ENCODE data around the gene MAGI2.

DNA sequence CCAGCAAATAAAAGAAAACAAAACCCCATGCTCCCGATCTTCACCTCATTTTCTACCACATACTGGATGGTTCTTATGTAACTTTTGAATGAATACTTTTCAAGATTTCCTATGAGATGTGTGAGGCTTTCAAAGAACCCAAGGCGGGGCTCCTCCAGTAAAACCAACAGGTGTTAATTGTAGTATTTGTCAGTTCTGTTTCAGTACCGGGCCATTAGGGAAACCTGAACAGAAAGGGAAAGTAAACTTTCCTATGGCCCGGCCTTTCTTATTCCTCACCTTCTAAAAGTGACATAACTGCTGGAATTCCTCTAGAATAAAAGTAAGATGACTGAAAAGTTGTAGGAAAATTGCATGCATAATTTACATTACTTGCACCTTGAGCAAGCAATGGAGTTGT is 672.9 kb downstream of the MAGI2 start:
- TF ChIP-seq, protein P1, sequence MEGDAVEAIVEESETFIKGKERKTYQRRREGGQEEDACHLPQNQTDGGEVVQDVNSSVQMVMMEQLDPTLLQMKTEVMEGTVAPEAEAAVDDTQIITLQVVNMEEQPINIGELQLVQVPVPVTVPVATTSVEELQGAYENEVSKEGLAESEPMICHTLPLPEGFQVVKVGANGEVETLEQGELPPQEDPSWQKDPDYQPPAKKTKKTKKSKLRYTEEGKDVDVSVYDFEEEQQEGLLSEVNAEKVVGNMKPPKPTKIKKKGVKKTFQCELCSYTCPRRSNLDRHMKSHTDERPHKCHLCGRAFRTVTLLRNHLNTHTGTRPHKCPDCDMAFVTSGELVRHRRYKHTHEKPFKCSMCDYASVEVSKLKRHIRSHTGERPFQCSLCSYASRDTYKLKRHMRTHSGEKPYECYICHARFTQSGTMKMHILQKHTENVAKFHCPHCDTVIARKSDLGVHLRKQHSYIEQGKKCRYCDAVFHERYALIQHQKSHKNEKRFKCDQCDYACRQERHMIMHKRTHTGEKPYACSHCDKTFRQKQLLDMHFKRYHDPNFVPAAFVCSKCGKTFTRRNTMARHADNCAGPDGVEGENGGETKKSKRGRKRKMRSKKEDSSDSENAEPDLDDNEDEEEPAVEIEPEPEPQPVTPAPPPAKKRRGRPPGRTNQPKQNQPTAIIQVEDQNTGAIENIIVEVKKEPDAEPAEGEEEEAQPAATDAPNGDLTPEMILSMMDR (IDR thresholded peaks at IDR 0.05; ENCODE audit: low read depth, low read length, missing input control), result no peak
- no peak for TF ChIP-seq JUND (IDR thresholded peaks at IDR 0.05)
- TF ChIP-seq, protein P2, sequence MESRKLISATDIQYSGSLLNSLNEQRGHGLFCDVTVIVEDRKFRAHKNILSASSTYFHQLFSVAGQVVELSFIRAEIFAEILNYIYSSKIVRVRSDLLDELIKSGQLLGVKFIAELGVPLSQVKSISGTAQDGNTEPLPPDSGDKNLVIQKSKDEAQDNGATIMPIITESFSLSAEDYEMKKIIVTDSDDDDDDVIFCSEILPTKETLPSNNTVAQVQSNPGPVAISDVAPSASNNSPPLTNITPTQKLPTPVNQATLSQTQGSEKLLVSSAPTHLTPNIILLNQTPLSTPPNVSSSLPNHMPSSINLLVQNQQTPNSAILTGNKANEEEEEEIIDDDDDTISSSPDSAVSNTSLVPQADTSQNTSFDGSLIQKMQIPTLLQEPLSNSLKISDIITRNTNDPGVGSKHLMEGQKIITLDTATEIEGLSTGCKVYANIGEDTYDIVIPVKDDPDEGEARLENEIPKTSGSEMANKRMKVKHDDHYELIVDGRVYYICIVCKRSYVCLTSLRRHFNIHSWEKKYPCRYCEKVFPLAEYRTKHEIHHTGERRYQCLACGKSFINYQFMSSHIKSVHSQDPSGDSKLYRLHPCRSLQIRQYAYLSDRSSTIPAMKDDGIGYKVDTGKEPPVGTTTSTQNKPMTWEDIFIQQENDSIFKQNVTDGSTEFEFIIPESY (IDR thresholded peaks at IDR 0.05), result no peak
- no peak for TF ChIP-seq RAD21 (IDR thresholded peaks at IDR 0.05)
- TF ChIP-seq YY1 (IDR thresholded peaks at IDR 0.05), result no peak
- TF ChIP-seq SP1 (IDR thresholded peaks at IDR 0.05), result no peak
- TF ChIP-seq, protein P3, sequence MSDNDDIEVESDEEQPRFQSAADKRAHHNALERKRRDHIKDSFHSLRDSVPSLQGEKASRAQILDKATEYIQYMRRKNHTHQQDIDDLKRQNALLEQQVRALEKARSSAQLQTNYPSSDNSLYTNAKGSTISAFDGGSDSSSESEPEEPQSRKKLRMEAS (IDR thresholded peaks at IDR 0.05), result no peak
- no peak for TF ChIP-seq TAF1 (conservative IDR thresholded peaks at IDR 0.05)
- TF ChIP-seq, protein P4, sequence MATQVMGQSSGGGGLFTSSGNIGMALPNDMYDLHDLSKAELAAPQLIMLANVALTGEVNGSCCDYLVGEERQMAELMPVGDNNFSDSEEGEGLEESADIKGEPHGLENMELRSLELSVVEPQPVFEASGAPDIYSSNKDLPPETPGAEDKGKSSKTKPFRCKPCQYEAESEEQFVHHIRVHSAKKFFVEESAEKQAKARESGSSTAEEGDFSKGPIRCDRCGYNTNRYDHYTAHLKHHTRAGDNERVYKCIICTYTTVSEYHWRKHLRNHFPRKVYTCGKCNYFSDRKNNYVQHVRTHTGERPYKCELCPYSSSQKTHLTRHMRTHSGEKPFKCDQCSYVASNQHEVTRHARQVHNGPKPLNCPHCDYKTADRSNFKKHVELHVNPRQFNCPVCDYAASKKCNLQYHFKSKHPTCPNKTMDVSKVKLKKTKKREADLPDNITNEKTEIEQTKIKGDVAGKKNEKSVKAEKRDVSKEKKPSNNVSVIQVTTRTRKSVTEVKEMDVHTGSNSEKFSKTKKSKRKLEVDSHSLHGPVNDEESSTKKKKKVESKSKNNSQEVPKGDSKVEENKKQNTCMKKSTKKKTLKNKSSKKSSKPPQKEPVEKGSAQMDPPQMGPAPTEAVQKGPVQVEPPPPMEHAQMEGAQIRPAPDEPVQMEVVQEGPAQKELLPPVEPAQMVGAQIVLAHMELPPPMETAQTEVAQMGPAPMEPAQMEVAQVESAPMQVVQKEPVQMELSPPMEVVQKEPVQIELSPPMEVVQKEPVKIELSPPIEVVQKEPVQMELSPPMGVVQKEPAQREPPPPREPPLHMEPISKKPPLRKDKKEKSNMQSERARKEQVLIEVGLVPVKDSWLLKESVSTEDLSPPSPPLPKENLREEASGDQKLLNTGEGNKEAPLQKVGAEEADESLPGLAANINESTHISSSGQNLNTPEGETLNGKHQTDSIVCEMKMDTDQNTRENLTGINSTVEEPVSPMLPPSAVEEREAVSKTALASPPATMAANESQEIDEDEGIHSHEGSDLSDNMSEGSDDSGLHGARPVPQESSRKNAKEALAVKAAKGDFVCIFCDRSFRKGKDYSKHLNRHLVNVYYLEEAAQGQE (IDR thresholded peaks at IDR 0.05), result no peak
- TF ChIP-seq FOXA2 (IDR thresholded peaks at IDR 0.05), result no peak
- TF ChIP-seq, protein P5, sequence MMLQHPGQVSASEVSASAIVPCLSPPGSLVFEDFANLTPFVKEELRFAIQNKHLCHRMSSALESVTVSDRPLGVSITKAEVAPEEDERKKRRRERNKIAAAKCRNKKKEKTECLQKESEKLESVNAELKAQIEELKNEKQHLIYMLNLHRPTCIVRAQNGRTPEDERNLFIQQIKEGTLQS (IDR thresholded peaks at IDR 0.05), result no peak
- TF ChIP-seq GABPA (IDR thresholded peaks at IDR 0.05 in 1 of 2, conservative IDR thresholded peaks at IDR 0.05 in 1 of 2), result no peak
- TF ChIP-seq RXRA (IDR thresholded peaks at IDR 0.05), result no peak

Data from liver (tissue), 3 donors.